SH-SY5Y (cell line): Measurements from ENCODE around the gene ADGRL3.

Source experiments
- GATA2 ChIP-seq: IDR thresholded peaks from 2 replicates; pipeline ENCODE4 v1.6.1; 2011; ENCODE audit warnings: mild to moderate bottlenecking, low read depth, low read length
- GATA3 ChIP-seq: IDR thresholded peaks from 2 replicates; pipeline ENCODE4 v1.6.1; 2011; ENCODE audit warnings: low read depth, mild to moderate bottlenecking, low read length, moderate library complexity

DNA sequence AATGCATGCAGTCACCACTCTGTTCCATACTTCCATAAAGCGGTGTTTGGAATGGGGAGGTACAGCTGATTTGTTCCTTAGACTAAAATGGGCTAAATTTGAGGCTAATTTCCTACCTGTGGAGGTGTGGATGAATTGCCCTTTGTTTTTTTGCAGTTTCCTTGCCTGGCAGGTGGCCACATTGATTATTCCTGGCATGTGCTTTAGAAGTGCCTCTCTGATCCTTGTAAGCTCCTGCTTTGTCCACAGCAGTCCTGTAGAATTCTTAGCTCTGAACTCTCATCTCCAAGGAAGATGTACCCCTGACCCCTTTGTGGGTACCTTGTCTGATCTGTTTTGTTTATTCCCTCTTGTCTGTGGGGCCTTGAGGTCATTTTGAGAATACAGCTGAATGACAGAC, 136.8 kb downstream of the ADGRL3 start:
- no peak for TF ChIP-seq GATA3
- TF ChIP-seq GATA2, result no peak
